GM12891 (cell line): ENCODE measurements around the gene SMYD3.

Experiments used
- PAX5 ChIP-seq: IDR thresholded peaks from 2 replicates; pipeline ENCODE4 v1.6.1; 2011; ENCODE audit warnings: low read length, moderate library complexity, mild to moderate bottlenecking; ENCODE audit not compliant: insufficient read depth, severe bottlenecking
- POLR2A ChIP-seq: IDR thresholded peaks from 2 replicates; pipeline ENCODE4 v1.6.1; 2011; ENCODE audit warnings: low read depth, low read length, control low read depth
- POLR2AphosphoS5 ChIP-seq: IDR thresholded peaks from 2 replicates; pipeline ENCODE4 v1.6.1; 2011; ENCODE audit warnings: low read depth, low read length, control low read depth
- POU2F2 ChIP-seq: IDR thresholded peaks from 2 replicates; pipeline ENCODE4 v1.6.1; 2011; ENCODE audit warnings: low read depth, mild to moderate bottlenecking, control low read depth, low read length, moderate library complexity
- SPI1 ChIP-seq: IDR thresholded peaks from 2 replicates; pipeline ENCODE4 v1.6.1; 2011; ENCODE audit warnings: low read depth, low read length, control low read depth
- TAF1 ChIP-seq: IDR thresholded peaks from 2 replicates; pipeline ENCODE4 v1.6.1; 2011; ENCODE audit warnings: low read depth, low read length, control low read depth

- TF ChIP-seq POLR2A: no peak
- TF ChIP-seq POLR2AphosphoS5: no peak
- no peak for TF ChIP-seq TAF1
- no peak for TF ChIP-seq SPI1
- no peak for TF ChIP-seq PAX5
- no peak for TF ChIP-seq POU2F2
Observed at GRCh38 chr1:246043556-246043955, 463.5 kb downstream of the SMYD3 start.
